ENCODE results near the gene CCK.

DNA sequence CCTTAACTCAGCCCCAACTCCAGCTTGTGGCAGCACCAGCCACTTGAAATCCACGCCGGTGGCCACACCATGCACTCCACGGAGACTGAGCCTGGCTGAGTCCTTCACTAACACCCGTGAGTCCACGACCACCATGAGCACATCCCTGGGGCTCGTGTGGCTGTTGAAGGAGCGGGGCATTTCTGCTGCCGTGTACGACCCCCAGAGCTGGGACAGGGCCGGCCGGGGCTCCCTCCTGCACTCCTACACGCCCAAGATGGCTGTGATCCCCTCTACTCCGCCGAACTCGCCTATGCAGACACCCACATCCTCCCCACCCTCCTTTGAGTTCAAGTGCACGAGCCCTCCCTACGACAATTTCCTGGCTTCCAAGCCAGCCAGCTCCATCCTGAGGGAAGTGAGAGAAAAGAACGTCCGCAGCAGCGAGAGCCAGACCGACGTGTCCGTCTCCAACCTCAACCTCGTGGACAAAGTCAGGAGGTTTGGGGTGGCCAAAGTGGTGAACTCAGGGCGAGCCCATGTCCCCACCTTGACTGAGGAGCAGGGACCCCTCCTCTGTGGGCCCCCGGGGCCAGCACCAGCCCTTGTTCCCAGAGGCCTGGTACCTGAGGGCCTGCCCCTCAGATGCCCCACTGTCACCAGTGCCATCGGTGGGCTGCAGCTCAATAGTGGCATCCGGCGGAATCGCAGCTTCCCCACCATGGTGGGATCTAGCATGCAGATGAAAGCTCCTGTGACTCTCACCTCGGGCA, 42.9 kb downstream of the CCK start:
- TF ChIP-seq, protein P1, sequence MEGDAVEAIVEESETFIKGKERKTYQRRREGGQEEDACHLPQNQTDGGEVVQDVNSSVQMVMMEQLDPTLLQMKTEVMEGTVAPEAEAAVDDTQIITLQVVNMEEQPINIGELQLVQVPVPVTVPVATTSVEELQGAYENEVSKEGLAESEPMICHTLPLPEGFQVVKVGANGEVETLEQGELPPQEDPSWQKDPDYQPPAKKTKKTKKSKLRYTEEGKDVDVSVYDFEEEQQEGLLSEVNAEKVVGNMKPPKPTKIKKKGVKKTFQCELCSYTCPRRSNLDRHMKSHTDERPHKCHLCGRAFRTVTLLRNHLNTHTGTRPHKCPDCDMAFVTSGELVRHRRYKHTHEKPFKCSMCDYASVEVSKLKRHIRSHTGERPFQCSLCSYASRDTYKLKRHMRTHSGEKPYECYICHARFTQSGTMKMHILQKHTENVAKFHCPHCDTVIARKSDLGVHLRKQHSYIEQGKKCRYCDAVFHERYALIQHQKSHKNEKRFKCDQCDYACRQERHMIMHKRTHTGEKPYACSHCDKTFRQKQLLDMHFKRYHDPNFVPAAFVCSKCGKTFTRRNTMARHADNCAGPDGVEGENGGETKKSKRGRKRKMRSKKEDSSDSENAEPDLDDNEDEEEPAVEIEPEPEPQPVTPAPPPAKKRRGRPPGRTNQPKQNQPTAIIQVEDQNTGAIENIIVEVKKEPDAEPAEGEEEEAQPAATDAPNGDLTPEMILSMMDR (IDR thresholded peaks at IDR 0.05) = no peak
- TF ChIP-seq ESRRA (IDR thresholded peaks at IDR 0.05; ENCODE audit: borderline replicate concordance, low read length) (no peak), SREBF2 (IDR thresholded peaks at IDR 0.05) (no peak), ELK1 (IDR thresholded peaks at IDR 0.05; ENCODE audit: low read depth, low read length) (no peak), PHF8 (IDR thresholded peaks at IDR 0.05; ENCODE audit: borderline replicate concordance, low read depth) (no peak)
- TF ChIP-seq, protein P2, sequence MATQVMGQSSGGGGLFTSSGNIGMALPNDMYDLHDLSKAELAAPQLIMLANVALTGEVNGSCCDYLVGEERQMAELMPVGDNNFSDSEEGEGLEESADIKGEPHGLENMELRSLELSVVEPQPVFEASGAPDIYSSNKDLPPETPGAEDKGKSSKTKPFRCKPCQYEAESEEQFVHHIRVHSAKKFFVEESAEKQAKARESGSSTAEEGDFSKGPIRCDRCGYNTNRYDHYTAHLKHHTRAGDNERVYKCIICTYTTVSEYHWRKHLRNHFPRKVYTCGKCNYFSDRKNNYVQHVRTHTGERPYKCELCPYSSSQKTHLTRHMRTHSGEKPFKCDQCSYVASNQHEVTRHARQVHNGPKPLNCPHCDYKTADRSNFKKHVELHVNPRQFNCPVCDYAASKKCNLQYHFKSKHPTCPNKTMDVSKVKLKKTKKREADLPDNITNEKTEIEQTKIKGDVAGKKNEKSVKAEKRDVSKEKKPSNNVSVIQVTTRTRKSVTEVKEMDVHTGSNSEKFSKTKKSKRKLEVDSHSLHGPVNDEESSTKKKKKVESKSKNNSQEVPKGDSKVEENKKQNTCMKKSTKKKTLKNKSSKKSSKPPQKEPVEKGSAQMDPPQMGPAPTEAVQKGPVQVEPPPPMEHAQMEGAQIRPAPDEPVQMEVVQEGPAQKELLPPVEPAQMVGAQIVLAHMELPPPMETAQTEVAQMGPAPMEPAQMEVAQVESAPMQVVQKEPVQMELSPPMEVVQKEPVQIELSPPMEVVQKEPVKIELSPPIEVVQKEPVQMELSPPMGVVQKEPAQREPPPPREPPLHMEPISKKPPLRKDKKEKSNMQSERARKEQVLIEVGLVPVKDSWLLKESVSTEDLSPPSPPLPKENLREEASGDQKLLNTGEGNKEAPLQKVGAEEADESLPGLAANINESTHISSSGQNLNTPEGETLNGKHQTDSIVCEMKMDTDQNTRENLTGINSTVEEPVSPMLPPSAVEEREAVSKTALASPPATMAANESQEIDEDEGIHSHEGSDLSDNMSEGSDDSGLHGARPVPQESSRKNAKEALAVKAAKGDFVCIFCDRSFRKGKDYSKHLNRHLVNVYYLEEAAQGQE (IDR thresholded peaks at IDR 0.05) = no peak

All from A549 (cell line).